ENCODE data around the gene CRYL1.

DNA sequence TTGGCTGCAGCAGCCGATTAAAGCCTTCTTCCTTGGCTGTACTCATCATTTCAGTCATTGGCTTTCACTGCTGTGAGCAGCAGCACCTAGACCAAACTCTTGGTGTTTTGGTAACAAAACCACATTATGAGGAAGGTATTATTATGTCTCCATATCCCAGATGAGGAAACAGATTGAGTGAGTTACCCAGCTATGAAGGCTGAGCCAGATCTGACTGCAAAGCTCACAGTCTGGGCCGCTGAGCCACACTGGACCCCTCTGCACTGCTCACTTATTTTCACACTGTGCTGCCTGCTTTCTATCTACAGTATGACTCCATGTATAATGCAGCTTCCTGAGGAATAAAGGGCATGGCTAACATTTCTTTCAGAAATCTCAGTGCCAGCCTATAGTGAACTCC lies 24.5 kb downstream of the CRYL1 start:
- TF ChIP-seq, protein P1, sequence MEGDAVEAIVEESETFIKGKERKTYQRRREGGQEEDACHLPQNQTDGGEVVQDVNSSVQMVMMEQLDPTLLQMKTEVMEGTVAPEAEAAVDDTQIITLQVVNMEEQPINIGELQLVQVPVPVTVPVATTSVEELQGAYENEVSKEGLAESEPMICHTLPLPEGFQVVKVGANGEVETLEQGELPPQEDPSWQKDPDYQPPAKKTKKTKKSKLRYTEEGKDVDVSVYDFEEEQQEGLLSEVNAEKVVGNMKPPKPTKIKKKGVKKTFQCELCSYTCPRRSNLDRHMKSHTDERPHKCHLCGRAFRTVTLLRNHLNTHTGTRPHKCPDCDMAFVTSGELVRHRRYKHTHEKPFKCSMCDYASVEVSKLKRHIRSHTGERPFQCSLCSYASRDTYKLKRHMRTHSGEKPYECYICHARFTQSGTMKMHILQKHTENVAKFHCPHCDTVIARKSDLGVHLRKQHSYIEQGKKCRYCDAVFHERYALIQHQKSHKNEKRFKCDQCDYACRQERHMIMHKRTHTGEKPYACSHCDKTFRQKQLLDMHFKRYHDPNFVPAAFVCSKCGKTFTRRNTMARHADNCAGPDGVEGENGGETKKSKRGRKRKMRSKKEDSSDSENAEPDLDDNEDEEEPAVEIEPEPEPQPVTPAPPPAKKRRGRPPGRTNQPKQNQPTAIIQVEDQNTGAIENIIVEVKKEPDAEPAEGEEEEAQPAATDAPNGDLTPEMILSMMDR (IDR thresholded peaks at IDR 0.05), result no peak
- TF ChIP-seq POLR2A (IDR thresholded peaks at IDR 0.05) (no peak), POLR2AphosphoS5 (IDR thresholded peaks at IDR 0.05) (no peak)

Measured in breast epithelium (tissue), 3 donors.